Measurements from ENCODE around the gene EPS15.

DNA sequence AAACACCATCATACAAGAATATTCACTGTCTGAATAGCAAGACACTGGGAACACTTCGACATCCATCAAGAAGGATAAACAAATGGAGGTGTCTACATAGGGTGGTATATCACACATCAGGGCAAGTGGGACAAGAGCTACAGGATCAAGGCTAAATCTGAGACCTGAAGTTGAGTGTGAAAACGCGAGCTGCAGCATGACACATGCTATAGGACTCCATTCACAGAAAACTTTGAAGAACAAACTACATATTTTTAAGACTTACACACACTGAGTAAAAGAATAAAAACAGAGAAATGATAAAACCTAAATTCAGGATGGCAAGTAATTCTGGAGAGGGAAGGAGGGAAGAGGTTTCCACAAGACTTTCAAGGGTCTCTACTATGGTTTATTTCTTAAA is 190.8 kb downstream of the EPS15 start:
- TF ChIP-seq, protein P1, sequence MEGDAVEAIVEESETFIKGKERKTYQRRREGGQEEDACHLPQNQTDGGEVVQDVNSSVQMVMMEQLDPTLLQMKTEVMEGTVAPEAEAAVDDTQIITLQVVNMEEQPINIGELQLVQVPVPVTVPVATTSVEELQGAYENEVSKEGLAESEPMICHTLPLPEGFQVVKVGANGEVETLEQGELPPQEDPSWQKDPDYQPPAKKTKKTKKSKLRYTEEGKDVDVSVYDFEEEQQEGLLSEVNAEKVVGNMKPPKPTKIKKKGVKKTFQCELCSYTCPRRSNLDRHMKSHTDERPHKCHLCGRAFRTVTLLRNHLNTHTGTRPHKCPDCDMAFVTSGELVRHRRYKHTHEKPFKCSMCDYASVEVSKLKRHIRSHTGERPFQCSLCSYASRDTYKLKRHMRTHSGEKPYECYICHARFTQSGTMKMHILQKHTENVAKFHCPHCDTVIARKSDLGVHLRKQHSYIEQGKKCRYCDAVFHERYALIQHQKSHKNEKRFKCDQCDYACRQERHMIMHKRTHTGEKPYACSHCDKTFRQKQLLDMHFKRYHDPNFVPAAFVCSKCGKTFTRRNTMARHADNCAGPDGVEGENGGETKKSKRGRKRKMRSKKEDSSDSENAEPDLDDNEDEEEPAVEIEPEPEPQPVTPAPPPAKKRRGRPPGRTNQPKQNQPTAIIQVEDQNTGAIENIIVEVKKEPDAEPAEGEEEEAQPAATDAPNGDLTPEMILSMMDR (conservative IDR thresholded peaks at IDR 0.05 in 1 of 2, IDR thresholded peaks at IDR 0.05 in 1 of 2; ENCODE audit: extremely low read depth in 1 of 2, insufficient read depth in 1 of 2, low read depth in 1 of 2, low read length in 2 of 2): no peak
- TF ChIP-seq EZH2 (IDR thresholded peaks at IDR 0.05; ENCODE audit: borderline replicate concordance, low read length): no peak

Data from mammary epithelial cell (primary cell).